HepG2 (cell line): ENCODE data around the gene RYR2. TPM values are rescaled to one million over a fixed set of nuclear protein-coding genes. Genes with fewer than 3 reads are reported as not detected.

Experiments used
- ATAC-seq: fragments of 200-7000 bp; cut with Tn5 transposase; 3 replicates; pipeline ENCODE4 v1.9.1; 2020; ENCODE audit warnings: mild to moderate bottlenecking, moderate library complexity
- BruUV-seq: library from RNA; stranded (reverse); fragments of 400-500 nt; replicated peaks from 2 replicates; lab custom pipeline; 2021; lab: Mats Ljungman, UMichigan
- CTCF ChIA-PET: fragments of 300-600 bp; formaldehyde crosslinking; extraction: SDS; loops from one replicate; lab custom pipeline; 2021; ENCODE audit warnings: low total read pairs, inconsistent platforms, low intra/inter-chr PET ratio; lab: Yijun Ruan, JAX
- POLR2A ChIA-PET: fragments of 350-600 bp; sonication (Branson Sonifier 250); formaldehyde crosslinking; loops from one replicate; lab custom pipeline; 2020; ENCODE audit warnings: antibody characterized with exemption, inconsistent platforms; lab: Yijun Ruan, JAX
- DNase-seq: peaks from one replicate; pipeline ENCODE4 v3.0.0-alpha.2; 2015; ENCODE audit warnings: low spot score
- FAIRE-seq: peaks from 3 replicates; lab custom pipeline; 2011; peaks lifted over from hg19 to GRCh38; lab: Jason Lieb, UNC
- H2AFZ ChIP-seq: one replicate; pipeline ENCODE4 v1.6.1; 2011; ENCODE audit warnings: low read length, inconsistent platforms
- H3K27ac ChIP-seq: fragments of 300-600 bp; 3 replicates; pipeline ENCODE4 v1.8.0; 2011; ENCODE audit warnings: mixed run types, mild to moderate bottlenecking, mixed read lengths, low read length, inconsistent platforms; ENCODE audit not compliant: insufficient read depth; ENCODE audit errors: extremely low read length
- H3K27me3 ChIP-seq, 2 experiments: fragments of 200-600 bp in 1 of 2; 2 replicates in 1 of 2; 3 replicates in 1 of 2; pipeline versions ENCODE4 v1.6.0 to v1.8.0; 2011; ENCODE audit warnings: low read length in 2 of 2, mild to moderate bottlenecking in 2 of 2, moderate library complexity in 2 of 2, inconsistent platforms in 1 of 2; ENCODE audit not compliant: insufficient read depth in 2 of 2, control insufficient read depth in 1 of 2
- H3K36me3 ChIP-seq, 2 experiments: fragments of 200-600 bp in 1 of 2; replicated peaks in 1 of 2; 2 replicates in 1 of 2; 3 replicates in 1 of 2; pipeline versions ENCODE4 v1.5.1 to v1.8.0; 2011; ENCODE audit warnings: low read length in 2 of 2, inconsistent platforms in 1 of 2; ENCODE audit not compliant: insufficient read depth in 2 of 2, control insufficient read depth in 1 of 2
- H3K4me1 ChIP-seq: 2 replicates; pipeline ENCODE4 v1.5.1; 2012; ENCODE audit warnings: low read length, inconsistent platforms; ENCODE audit not compliant: insufficient read depth
- H3K4me2 ChIP-seq: 2 replicates; pipeline ENCODE4 v1.6.0; 2011; ENCODE audit warnings: low read depth, low read length, inconsistent platforms
- H3K4me3 ChIP-seq, 3 experiments: fragments of 200-600 bp in 1 of 3; sonication (generic), shearing (Covaris generic) in 1 of 3; replicated peaks in 1 of 3; 2 replicates each; pipeline ENCODE4 v1.5.1; 2011 to 2016; ENCODE audit warnings: low read length in 3 of 3, inconsistent platforms in 2 of 3, low read depth in 2 of 3, mild to moderate bottlenecking in 2 of 3, control low read depth in 1 of 3, mixed read lengths in 1 of 3; ENCODE audit not compliant: insufficient read depth in 1 of 3
- H3K79me2 ChIP-seq: one replicate; pipeline ENCODE4 v1.6.1; 2011; ENCODE audit warnings: low read length, inconsistent platforms; ENCODE audit not compliant: insufficient read depth
- H3K9ac ChIP-seq: 2 replicates; pipeline ENCODE4 v1.6.0; 2011; ENCODE audit warnings: mild to moderate bottlenecking, low read depth, low read length, inconsistent platforms; ENCODE audit not compliant: insufficient read depth
- H3K9me3 ChIP-seq: 2 replicates; pipeline ENCODE4 v1.5.1; 2012; ENCODE audit warnings: mild to moderate bottlenecking, low read length
- H4K20me1 ChIP-seq: 2 replicates; pipeline ENCODE4 v1.6.0; 2011; ENCODE audit warnings: inconsistent platforms, mild to moderate bottlenecking, low read length, moderate library complexity; ENCODE audit not compliant: insufficient read depth
- ETV6 ChIP-seq: sonication (generic); formaldehyde crosslinking; conservative IDR thresholded peaks from 2 replicates; pipeline ENCODE4 v1.4.0; 2020; ENCODE audit warnings: missing genetic modification reagents
- GLI4 ChIP-seq: sonication (generic); formaldehyde crosslinking; IDR thresholded peaks from 2 replicates; pipeline ENCODE4 v1.5.1; 2020; ENCODE audit warnings: missing genetic modification reagents, mild to moderate bottlenecking, moderate library complexity, borderline replicate concordance
- GTF2F1 ChIP-seq: fragments of 150-350 bp; IDR thresholded peaks from 2 replicates; pipeline ENCODE4 v1.6.1; 2014; ENCODE audit warnings: low read length
- HCFC1 ChIP-seq: fragments of 150-350 bp; IDR thresholded peaks from 2 replicates; pipeline ENCODE4 v1.6.1; 2014; ENCODE audit warnings: low read depth, low read length
- HOXA5 ChIP-seq: sonication (generic); formaldehyde crosslinking; IDR thresholded peaks from 2 replicates; pipeline ENCODE4 v1.4.0; 2020; ENCODE audit warnings: missing genetic modification reagents
- NCOA5 ChIP-seq: sonication (generic); formaldehyde crosslinking; IDR thresholded peaks from 2 replicates; pipeline ENCODE4 v1.4.0; 2020; ENCODE audit warnings: missing genetic modification reagents
- NFKB2 ChIP-seq: sonication (generic); formaldehyde crosslinking; IDR thresholded peaks from 2 replicates; pipeline ENCODE4 v1.4.0; 2020; ENCODE audit warnings: missing genetic modification reagents, borderline replicate concordance
- SPEN ChIP-seq: sonication (generic); formaldehyde crosslinking; IDR thresholded peaks from 2 replicates; pipeline ENCODE4 v1.5.1; 2020; ENCODE audit warnings: low read depth, mild to moderate bottlenecking, missing genetic modification reagents
- XRCC5 ChIP-seq: fragments of 200-400 bp; formaldehyde crosslinking; optimal IDR thresholded peaks from 2 replicates; pipeline ENCODE3; 2017; ENCODE audit warnings: mild to moderate bottlenecking, low read length
- ZBTB14 ChIP-seq: sonication (generic); formaldehyde crosslinking; IDR thresholded peaks from 2 replicates; pipeline ENCODE4 v1.4.0; 2020; ENCODE audit warnings: missing genetic modification reagents
- ZNF234 ChIP-seq: sonication (generic); formaldehyde crosslinking; conservative IDR thresholded peaks from 2 replicates; pipeline ENCODE4 v1.5.1; 2020; ENCODE audit warnings: mild to moderate bottlenecking, missing genetic modification reagents
- ZNF34 ChIP-seq: sonication (generic); formaldehyde crosslinking; IDR thresholded peaks from 2 replicates; pipeline ENCODE4 v1.4.0; 2020; ENCODE audit warnings: mild to moderate bottlenecking, missing genetic modification reagents, borderline replicate concordance
- ZNF704 ChIP-seq: sonication (generic); formaldehyde crosslinking; IDR thresholded peaks from 2 replicates; pipeline ENCODE4 v1.8.1; 2023; ENCODE audit warnings: mild to moderate bottlenecking, inconsistent platforms, moderate library complexity, missing genetic modification reagents, borderline replicate concordance
- ZNF775 ChIP-seq: sonication (generic); formaldehyde crosslinking; IDR thresholded peaks from 2 replicates; pipeline ENCODE4 v1.4.0; 2020; ENCODE audit warnings: missing genetic modification reagents, mild to moderate bottlenecking, moderate library complexity, borderline replicate concordance
- ZNF839 ChIP-seq: sonication (generic); formaldehyde crosslinking; IDR thresholded peaks from 2 replicates; pipeline ENCODE4 v1.4.0; 2020; ENCODE audit warnings: missing genetic modification reagents, mild to moderate bottlenecking, borderline replicate concordance
- WGBS: methylation state at CpG from one replicate; pipeline ENCODE4 v1.1.6; 2017; ENCODE audit warnings: low lambda C conversion rate; 5-methylcytosine and 5-hydroxymethylcytosine counted together
- in situ Hi-C: cut with HindIII; loops from 2 replicates; pipeline ENCODE4 v1.10.0; 2017; ENCODE audit warnings: low pct_unique_long_range_greater_than_20kb; ENCODE audit not compliant: extremely low pct_ligation_motif_present
- intact Hi-C: fragments of 100-400 bp; cut with micrococcal nuclease; formaldehyde crosslinking; loops from one replicate; pipeline ENCODE4 v1.10.0; 2022; ENCODE audit not compliant: unreplicated experiment
- polyA plus RNA-seq, 8 experiments: library from polyadenylated mRNA; depleted of rRNA in 3 of 8; stranded (reverse) in 7 of 8; unstranded in 1 of 8; fragments of >200 nt; fragmentation: Illumina TruSeq in 4 of 8; extraction: Trizol in 4 of 8; gene quantifications; 2 replicates each; pipeline versions ENCODE4 v1.2.1 to v1.2.3, GENCODE V29; 2011 to 2016; ENCODE audit warnings: low read depth in 4 of 8, missing spikeins in 1 of 8, mixed read lengths in 1 of 8; ENCODE audit not compliant: insufficient read depth in 1 of 8
- total RNA-seq, 5 experiments: library from RNA; depleted of rRNA; stranded (reverse); fragments of >200 nt; fragmentation: Illumina TruSeq; extraction: Trizol; gene quantifications; 2 replicates each; pipeline ENCODE4 v1.2.3, GENCODE V29; 2016; ENCODE audit warnings: low read depth in 1 of 5
- TF ChIP-seq, protein P1 (sequence below): sonication (generic); formaldehyde crosslinking; IDR thresholded peaks from 2 replicates; pipeline ENCODE4 v1.8.0; 2022; ENCODE audit warnings: mild to moderate bottlenecking, missing genetic modification reagents, moderate library complexity
- TF ChIP-seq, protein P2 (sequence below): sonication (generic); formaldehyde crosslinking; IDR thresholded peaks from 2 replicates; pipeline ENCODE4 v1.5.1; 2020; ENCODE audit warnings: missing genetic modification reagents, mild to moderate bottlenecking, borderline replicate concordance
- TF ChIP-seq, protein P3 (sequence below): sonication (generic); formaldehyde crosslinking; IDR thresholded peaks from 2 replicates; pipeline ENCODE4 v1.4.0; 2020; ENCODE audit warnings: missing genetic modification reagents, low read depth, mild to moderate bottlenecking, borderline replicate concordance

The RYR2 gene
- total and polyA plus RNA-seq, 2 of the 13 experiments (the other 11 are each of a cell fraction or from before 2014, with no cell fraction given), result not detected

DNA sequence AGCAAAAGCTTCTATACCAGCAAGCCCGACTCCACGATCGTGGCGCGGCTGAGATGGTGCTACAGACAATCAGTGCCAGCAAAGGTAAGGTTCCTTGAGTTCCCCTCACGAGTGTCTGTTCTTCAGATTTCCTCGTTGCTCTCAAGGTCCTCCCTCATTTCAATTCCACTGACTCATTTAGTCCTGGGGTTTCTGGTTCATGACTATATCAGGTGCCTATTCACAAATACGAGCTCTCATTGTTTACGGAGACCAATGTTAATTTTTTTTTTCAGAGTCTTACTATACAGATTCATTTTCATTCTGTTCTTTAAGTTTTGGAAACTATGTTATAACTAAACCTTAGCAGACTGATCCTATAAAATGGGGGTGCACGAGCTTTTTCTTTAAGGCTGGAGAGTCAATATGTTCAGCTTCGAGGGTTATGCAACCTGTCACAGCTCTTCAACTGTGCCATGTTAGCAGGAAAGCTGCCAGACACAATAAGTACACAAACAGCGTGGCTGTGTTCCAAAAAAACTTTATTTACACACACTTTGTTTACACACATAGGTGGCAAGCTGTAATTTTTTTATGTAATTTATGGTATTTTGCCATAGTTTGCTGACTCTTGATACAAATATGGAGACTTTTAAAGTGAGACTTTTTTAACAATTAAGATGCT, 714.5 kb downstream of the RYR2 start:
- ChIA-PET CTCF (no interaction called here), POLR2A (no interaction called here)
- Histone ChIP-seq H3K9ac (no peak overlapping the region), H3K27ac (no peak overlapping the region), H2AFZ (no peak overlapping the region), H3K4me3 (no peak overlapping the region), H4K20me1 (no peaks in the 10 kb centered on the region), H3K79me2 (no peaks in the 10 kb centered on the region), H3K27me3 (no peaks in the 10 kb centered on the region), H3K4me2 (no peak overlapping the region), H3K9me3 (no peaks in the 10 kb centered on the region), H3K4me1 (no peaks in the 10 kb centered on the region), H3K36me3 (no peaks in the 10 kb centered on the region)
- intact Hi-C loops, result no loop called here
- 44% methylated on average over 12 of the region's 12 CpGs for WGBS
- no peak for FAIRE-seq
- TF ChIP-seq HCFC1, result no peak
- TF ChIP-seq ETV6, result no peak
- TF ChIP-seq, protein P1, sequence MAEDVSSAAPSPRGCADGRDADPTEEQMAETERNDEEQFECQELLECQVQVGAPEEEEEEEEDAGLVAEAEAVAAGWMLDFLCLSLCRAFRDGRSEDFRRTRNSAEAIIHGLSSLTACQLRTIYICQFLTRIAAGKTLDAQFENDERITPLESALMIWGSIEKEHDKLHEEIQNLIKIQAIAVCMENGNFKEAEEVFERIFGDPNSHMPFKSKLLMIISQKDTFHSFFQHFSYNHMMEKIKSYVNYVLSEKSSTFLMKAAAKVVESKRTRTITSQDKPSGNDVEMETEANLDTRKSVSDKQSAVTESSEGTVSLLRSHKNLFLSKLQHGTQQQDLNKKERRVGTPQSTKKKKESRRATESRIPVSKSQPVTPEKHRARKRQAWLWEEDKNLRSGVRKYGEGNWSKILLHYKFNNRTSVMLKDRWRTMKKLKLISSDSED (CRISPR knock-in tag), result no peak
- TF ChIP-seq NFKB2 (CRISPR knock-in tag), result no peak
- no peak for TF ChIP-seq ZNF34 (CRISPR knock-in tag)
- no peak for TF ChIP-seq ZBTB14 (CRISPR knock-in tag)
- no peak for TF ChIP-seq XRCC5
- TF ChIP-seq HOXA5, result no peak
- TF ChIP-seq, protein P2, sequence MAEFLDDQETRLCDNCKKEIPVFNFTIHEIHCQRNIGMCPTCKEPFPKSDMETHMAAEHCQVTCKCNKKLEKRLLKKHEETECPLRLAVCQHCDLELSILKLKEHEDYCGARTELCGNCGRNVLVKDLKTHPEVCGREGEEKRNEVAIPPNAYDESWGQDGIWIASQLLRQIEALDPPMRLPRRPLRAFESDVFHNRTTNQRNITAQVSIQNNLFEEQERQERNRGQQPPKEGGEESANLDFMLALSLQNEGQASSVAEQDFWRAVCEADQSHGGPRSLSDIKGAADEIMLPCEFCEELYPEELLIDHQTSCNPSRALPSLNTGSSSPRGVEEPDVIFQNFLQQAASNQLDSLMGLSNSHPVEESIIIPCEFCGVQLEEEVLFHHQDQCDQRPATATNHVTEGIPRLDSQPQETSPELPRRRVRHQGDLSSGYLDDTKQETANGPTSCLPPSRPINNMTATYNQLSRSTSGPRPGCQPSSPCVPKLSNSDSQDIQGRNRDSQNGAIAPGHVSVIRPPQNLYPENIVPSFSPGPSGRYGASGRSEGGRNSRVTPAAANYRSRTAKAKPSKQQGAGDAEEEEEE (CRISPR knock-in tag), result no peak
- no peak for TF ChIP-seq GTF2F1
- no peak for TF ChIP-seq GLI4 (CRISPR knock-in tag)
- no peak for TF ChIP-seq NCOA5 (CRISPR knock-in tag)
- TF ChIP-seq ZNF775 (CRISPR knock-in tag), result no peak
- TF ChIP-seq SPEN (CRISPR knock-in tag), result no peak
- no peak for TF ChIP-seq ZNF234 (CRISPR knock-in tag)
- no peak for TF ChIP-seq ZNF704
- TF ChIP-seq, protein P3, sequence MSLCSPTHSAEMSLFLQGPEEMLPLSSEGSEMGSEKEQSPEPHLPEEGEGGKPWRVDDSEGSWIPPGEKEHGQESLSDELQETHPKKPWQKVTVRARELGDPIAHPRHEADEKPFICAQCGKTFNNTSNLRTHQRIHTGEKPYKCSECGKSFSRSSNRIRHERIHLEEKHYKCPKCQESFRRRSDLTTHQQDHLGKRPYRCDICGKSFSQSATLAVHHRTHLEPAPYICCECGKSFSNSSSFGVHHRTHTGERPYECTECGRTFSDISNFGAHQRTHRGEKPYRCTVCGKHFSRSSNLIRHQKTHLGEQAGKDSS (CRISPR knock-in tag), result no peak
- TF ChIP-seq ZNF839 (CRISPR knock-in tag), result no peak
- no peak for DNase-seq
- ATAC-seq, result no peak
- in situ Hi-C loops, result no loop called here
- BruUV-seq, result no TSS peak
